ENCODE data around the gene C20orf202. TPM values are rescaled to one million over a fixed set of nuclear protein-coding genes. Genes with fewer than 3 reads are reported as not detected.

Gene C20orf202
- total and polyA plus RNA-seq, 2 experiments from 2014 or later = not detected

DNA sequence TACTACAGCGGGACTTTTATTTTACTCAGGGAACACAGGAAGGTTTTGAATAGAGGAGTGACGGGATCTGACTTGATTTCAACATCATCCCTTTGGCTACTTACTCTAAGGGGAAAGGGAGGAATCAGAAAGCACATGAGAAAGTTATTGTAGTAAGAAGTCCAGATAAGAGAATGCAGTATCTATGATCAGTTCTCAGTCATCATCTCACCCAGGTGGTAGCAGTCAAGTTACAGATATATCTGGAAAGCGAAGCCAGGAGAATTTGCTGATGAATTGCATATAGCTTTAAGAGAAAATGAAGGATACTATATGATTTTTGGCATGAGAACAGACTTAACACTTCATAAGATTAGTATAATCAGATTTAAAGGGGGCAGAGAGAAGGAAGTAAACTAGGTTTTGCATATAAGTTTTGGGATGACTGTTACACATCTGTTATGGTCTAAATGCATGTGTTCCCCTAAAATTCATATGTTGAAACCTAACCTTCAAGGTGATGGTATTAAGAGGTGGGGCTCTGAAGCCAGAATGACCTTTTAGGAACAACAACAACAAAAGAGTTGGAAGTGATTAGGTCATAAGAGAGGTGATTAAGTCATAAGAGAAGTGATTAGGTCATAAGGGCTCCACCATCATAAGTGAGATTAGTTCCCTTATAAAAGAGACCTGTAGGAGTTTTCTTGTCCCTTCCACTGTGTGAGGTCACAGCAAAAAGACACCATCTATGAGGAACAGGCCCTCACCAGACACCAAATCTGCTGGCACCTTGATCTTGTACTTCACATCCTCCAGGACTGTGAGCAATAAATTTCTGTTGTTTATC lies 29.2 kb downstream of the C20orf202 start:
- no peaks in the 10 kb centered on the region for H3K9me3 Mint-ChIP-seq
- Histone ChIP-seq H3K4me1 (ENCODE audit: insufficient read depth) (no peaks in the 10 kb centered on the region), H3K36me3 (ENCODE audit: insufficient read depth) (no peaks in the 10 kb centered on the region), H4K20me1 (replicated peaks; ENCODE audit: insufficient read depth) (no peaks in the 10 kb centered on the region), H3K9me2 (ENCODE audit: insufficient read depth) (no peaks in the 10 kb centered on the region), H2AFZ (no peak overlapping the region), H3K4me3 (no peak overlapping the region), H3K4me2 (no peak overlapping the region), H3F3A (replicated peaks; ENCODE audit: low read depth) (no peaks in the 10 kb centered on the region), H3K79me2 (replicated peaks; ENCODE audit: insufficient read depth) (no peaks in the 10 kb centered on the region), H3K27ac (ENCODE audit: low read depth) (no peak overlapping the region), H3K27me3 (ENCODE audit: insufficient read depth) (peaks cover 25% of the 10 kb centered on the region)
- H3K4me1 Mint-ChIP-seq = no peaks in the 10 kb centered on the region
- no peaks in the 10 kb centered on the region for H3K36me3 Mint-ChIP-seq (ENCODE audit: low read depth)
- no peak overlapping the region for H3K27ac Mint-ChIP-seq
- ATAC-seq (no peak), DNase-seq (ENCODE audit: low spot score) (no peak)
- H3K27me3 Mint-ChIP-seq (ENCODE audit: insufficient read depth, low read depth, poor library complexity) = peaks cover 5% of the 10 kb centered on the region
- TF ChIP-seq, protein P1, sequence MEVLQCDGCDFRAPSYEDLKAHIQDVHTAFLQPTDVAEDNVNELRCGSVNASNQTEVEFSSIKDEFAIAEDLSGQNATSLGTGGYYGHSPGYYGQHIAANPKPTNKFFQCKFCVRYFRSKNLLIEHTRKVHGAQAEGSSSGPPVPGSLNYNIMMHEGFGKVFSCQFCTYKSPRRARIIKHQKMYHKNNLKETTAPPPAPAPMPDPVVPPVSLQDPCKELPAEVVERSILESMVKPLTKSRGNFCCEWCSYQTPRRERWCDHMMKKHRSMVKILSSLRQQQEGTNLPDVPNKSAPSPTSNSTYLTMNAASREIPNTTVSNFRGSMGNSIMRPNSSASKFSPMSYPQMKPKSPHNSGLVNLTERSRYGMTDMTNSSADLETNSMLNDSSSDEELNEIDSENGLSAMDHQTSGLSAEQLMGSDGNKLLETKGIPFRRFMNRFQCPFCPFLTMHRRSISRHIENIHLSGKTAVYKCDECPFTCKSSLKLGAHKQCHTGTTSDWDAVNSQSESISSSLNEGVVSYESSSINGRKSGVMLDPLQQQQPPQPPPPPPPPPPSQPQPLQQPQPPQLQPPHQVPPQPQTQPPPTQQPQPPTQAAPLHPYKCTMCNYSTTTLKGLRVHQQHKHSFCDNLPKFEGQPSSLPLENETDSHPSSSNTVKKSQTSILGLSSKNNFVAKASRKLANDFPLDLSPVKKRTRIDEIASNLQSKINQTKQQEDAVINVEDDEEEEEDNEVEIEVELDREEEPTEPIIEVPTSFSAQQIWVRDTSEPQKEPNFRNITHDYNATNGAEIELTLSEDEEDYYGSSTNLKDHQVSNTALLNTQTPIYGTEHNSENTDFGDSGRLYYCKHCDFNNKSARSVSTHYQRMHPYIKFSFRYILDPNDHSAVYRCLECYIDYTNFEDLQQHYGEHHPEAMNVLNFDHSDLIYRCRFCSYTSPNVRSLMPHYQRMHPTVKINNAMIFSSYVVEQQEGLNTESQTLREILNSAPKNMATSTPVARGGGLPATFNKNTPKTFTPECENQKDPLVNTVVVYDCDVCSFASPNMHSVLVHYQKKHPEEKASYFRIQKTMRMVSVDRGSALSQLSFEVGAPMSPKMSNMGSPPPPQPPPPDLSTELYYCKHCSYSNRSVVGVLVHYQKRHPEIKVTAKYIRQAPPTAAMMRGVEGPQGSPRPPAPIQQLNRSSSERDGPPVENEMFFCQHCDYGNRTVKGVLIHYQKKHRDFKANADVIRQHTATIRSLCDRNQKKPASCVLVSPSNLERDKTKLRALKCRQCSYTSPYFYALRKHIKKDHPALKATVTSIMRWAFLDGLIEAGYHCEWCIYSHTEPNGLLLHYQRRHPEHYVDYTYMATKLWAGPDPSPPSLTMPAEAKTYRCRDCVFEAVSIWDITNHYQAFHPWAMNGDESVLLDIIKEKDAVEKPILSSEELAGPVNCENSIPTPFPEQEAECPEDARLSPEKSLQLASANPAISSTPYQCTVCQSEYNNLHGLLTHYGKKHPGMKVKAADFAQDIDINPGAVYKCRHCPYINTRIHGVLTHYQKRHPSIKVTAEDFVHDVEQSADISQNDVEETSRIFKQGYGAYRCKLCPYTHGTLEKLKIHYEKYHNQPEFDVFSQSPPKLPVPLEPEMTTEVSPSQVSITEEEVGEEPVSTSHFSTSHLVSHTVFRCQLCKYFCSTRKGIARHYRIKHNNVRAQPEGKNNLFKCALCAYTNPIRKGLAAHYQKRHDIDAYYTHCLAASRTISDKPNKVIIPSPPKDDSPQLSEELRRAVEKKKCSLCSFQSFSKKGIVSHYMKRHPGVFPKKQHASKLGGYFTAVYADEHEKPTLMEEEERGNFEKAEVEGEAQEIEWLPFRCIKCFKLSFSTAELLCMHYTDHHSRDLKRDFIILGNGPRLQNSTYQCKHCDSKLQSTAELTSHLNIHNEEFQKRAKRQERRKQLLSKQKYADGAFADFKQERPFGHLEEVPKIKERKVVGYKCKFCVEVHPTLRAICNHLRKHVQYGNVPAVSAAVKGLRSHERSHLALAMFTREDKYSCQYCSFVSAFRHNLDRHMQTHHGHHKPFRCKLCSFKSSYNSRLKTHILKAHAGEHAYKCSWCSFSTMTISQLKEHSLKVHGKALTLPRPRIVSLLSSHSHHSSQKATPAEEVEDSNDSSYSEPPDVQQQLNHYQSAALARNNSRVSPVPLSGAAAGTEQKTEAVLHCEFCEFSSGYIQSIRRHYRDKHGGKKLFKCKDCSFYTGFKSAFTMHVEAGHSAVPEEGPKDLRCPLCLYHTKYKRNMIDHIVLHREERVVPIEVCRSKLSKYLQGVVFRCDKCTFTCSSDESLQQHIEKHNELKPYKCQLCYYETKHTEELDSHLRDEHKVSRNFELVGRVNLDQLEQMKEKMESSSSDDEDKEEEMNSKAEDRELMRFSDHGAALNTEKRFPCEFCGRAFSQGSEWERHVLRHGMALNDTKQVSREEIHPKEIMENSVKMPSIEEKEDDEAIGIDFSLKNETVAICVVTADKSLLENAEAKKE (CRISPR knock-in tag; IDR thresholded peaks at IDR 0.05) = no peak
- TF ChIP-seq EZH2 (IDR thresholded peaks at IDR 0.05; ENCODE audit: low read depth, unreplicated experiment) (no peak), POLR2AphosphoS5 (IDR thresholded peaks at IDR 0.05; ENCODE audit: low read depth) (no peak), STAT1 (IDR thresholded peaks at IDR 0.05; ENCODE audit: unreplicated experiment) (no peak), NANOG (IDR thresholded peaks at IDR 0.05; ENCODE audit: borderline replicate concordance) (no peak), ZNF114 (CRISPR knock-in tag; IDR thresholded peaks at IDR 0.05) (no peak), ZNF331 (CRISPR knock-in tag; IDR thresholded peaks at IDR 0.05; ENCODE audit: low read depth) (no peak), CREB1 (CRISPR knock-in tag; IDR thresholded peaks at IDR 0.05; ENCODE audit: low read depth) (no peak)
- TF ChIP-seq, protein P2, sequence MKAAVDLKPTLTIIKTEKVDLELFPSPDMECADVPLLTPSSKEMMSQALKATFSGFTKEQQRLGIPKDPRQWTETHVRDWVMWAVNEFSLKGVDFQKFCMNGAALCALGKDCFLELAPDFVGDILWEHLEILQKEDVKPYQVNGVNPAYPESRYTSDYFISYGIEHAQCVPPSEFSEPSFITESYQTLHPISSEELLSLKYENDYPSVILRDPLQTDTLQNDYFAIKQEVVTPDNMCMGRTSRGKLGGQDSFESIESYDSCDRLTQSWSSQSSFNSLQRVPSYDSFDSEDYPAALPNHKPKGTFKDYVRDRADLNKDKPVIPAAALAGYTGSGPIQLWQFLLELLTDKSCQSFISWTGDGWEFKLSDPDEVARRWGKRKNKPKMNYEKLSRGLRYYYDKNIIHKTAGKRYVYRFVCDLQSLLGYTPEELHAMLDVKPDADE (IDR thresholded peaks at IDR 0.05) = no peak
- TF ChIP-seq, protein P3, sequence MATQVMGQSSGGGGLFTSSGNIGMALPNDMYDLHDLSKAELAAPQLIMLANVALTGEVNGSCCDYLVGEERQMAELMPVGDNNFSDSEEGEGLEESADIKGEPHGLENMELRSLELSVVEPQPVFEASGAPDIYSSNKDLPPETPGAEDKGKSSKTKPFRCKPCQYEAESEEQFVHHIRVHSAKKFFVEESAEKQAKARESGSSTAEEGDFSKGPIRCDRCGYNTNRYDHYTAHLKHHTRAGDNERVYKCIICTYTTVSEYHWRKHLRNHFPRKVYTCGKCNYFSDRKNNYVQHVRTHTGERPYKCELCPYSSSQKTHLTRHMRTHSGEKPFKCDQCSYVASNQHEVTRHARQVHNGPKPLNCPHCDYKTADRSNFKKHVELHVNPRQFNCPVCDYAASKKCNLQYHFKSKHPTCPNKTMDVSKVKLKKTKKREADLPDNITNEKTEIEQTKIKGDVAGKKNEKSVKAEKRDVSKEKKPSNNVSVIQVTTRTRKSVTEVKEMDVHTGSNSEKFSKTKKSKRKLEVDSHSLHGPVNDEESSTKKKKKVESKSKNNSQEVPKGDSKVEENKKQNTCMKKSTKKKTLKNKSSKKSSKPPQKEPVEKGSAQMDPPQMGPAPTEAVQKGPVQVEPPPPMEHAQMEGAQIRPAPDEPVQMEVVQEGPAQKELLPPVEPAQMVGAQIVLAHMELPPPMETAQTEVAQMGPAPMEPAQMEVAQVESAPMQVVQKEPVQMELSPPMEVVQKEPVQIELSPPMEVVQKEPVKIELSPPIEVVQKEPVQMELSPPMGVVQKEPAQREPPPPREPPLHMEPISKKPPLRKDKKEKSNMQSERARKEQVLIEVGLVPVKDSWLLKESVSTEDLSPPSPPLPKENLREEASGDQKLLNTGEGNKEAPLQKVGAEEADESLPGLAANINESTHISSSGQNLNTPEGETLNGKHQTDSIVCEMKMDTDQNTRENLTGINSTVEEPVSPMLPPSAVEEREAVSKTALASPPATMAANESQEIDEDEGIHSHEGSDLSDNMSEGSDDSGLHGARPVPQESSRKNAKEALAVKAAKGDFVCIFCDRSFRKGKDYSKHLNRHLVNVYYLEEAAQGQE (IDR thresholded peaks at IDR 0.05; ENCODE audit: unreplicated experiment) = no peak
- TF ChIP-seq, protein P4, sequence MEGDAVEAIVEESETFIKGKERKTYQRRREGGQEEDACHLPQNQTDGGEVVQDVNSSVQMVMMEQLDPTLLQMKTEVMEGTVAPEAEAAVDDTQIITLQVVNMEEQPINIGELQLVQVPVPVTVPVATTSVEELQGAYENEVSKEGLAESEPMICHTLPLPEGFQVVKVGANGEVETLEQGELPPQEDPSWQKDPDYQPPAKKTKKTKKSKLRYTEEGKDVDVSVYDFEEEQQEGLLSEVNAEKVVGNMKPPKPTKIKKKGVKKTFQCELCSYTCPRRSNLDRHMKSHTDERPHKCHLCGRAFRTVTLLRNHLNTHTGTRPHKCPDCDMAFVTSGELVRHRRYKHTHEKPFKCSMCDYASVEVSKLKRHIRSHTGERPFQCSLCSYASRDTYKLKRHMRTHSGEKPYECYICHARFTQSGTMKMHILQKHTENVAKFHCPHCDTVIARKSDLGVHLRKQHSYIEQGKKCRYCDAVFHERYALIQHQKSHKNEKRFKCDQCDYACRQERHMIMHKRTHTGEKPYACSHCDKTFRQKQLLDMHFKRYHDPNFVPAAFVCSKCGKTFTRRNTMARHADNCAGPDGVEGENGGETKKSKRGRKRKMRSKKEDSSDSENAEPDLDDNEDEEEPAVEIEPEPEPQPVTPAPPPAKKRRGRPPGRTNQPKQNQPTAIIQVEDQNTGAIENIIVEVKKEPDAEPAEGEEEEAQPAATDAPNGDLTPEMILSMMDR (conservative IDR thresholded peaks at IDR 0.05; ENCODE audit: low read depth in 2 of 2) = no peak
- H3K4me3 Mint-ChIP-seq = no peak overlapping the region
